HUES6 (cell line): ENCODE results near the gene NHERF1.

Experiments
- H3K27ac ChIP-seq: 2 replicates; pipeline ENCODE4 v1.7.0; 2013; ENCODE audit warnings: low read depth, mild to moderate bottlenecking, low read length, inconsistent platforms
- H3K27me3 ChIP-seq: 2 replicates; pipeline ENCODE4 v1.6.1; 2013; ENCODE audit warnings: low read length; ENCODE audit not compliant: control insufficient read depth, insufficient read depth
- H3K36me3 ChIP-seq: 2 replicates; pipeline ENCODE4 v1.6.1; 2013; ENCODE audit warnings: low read length; ENCODE audit not compliant: control insufficient read depth, insufficient read depth
- H3K4me1 ChIP-seq: 2 replicates; pipeline ENCODE4 v1.6.1; 2013; ENCODE audit warnings: low read length; ENCODE audit not compliant: control insufficient read depth, insufficient read depth
- H3K4me3 ChIP-seq: 2 replicates; pipeline ENCODE4 v1.5.1; 2013; ENCODE audit warnings: low read depth, low read length
- H3K9ac ChIP-seq: one replicate; pipeline ENCODE4 v1.6.1; 2013; ENCODE audit warnings: mild to moderate bottlenecking, low read length
- H3K9me3 ChIP-seq: 2 replicates; pipeline ENCODE4 v1.6.1; 2013; ENCODE audit warnings: low read depth, low read length; ENCODE audit not compliant: control insufficient read depth, insufficient read depth

The NHERF1 gene

DNA sequence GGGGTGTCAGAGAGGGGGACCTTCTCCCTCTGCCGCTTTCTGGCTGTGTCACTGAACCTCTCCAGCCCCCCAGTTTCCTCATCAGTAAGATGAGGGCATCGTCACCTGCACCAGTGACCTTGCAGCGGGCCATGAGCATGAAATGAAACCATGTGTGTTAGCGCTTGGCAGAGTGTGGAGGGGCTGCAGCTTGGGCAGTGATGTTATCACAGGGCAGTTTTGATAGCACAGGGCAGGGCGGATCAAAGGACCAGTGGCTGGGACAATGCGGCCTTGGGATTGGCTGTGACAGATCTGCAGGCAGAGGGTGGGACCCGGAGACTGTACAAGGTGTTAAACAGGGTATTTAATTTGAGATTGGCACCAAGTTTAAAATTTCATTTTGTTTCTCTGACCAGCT, 66.6 kb downstream of the NHERF1 start:
- H3K9me3 ChIP-seq: no peaks in the 10 kb centered on the region
- peaks cover 7% of the 10 kb centered on the region; the same call in 1 of the 2 replicates for H3K4me1 ChIP-seq
- H3K9ac ChIP-seq: no peak overlapping the region
- peaks cover 9% of the 10 kb centered on the region for H3K36me3 ChIP-seq
- H3K4me3 ChIP-seq: no peak overlapping the region
- H3K27me3 ChIP-seq: no peaks in the 10 kb centered on the region
- no peak overlapping the region for H3K27ac ChIP-seq

GRCh38 chr17:74815550-74816370, 67.3 kb downstream of the NHERF1 start:
- Histone ChIP-seq H3K4me3 (no peak overlapping the region), H3K4me1 (peaks cover 7% of the 10 kb centered on the region; the same call in 1 of the 2 replicates), H3K9me3 (no peaks in the 10 kb centered on the region), H3K27ac (no peak overlapping the region), H3K27me3 (no peaks in the 10 kb centered on the region), H3K9ac (no peak overlapping the region), H3K36me3 (peaks cover 14% of the 10 kb centered on the region)

DNA sequence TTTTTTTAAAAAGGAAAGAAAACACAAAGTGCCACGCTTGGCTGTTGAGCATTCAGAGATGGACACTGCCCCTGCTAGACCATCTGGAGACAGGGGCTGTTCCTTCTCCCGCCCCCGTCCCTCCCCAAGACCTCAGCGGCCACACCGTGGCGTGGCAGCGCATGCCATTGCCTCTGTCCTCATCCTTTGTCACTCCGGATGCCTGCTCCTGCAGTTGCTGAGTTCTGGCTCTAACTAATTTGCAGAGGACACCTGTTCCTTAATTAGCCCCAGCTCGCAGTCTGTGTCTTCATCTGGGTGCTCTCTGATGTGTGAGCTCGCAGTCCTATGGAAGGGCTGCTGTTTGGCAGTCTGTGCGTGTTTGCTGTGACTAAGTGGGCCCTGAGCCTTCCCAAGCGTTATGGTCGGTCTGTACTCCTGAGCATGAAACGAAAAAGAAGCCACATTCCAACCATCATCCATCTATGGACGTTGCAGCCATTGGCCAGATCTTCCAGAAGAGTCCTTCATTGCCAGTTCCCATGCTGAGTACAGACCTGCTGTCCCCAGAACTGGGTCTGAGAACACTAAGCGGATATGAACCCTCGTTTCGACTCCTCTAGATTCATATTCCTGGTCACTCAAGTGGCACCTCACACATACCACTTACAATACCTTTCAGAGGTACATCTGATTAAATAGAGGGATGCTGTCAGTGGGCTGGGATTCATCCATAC, 68.6 kb downstream of the NHERF1 start:
- H3K4me1 ChIP-seq: peaks cover 5% of the 10 kb centered on the region; the same call in 1 of the 2 replicates

DNA sequence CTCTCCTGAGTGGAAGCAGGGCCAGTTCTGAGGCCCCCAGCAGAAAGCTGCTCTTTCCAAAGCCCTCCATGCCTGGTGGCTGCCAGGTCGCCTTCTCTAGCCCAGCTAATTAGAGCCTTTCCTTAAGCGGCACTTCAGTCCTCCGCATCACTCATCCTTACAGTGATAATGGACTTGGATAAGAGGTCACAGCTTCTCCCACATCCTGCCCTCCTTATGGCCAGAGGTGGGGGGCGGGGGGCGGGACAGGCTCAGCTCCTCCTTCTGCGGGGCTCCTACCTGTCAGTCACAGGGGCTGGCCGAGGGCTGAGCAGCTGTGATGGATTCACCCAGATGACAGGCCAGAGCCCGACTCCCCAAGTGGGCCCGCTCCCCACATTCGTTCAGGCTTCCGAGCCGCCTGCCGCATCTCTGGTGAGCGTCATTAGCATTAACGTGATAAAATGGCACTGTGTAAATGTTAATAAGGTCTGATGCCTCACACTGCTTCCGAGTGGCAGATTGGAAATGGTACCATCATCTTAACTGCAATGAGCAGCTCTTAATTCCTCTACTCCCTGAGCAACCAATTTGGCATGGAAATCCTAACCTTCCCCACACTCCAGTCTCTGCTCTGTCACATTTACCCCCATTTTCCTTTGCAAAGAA, 70.0 kb downstream of the NHERF1 start:
- no peak overlapping the region for H3K9ac ChIP-seq
- no peak overlapping the region for H3K4me3 ChIP-seq
- H3K9me3 ChIP-seq: no peaks in the 10 kb centered on the region
- H3K36me3 ChIP-seq: peaks cover 18% of the 10 kb centered on the region
- H3K27me3 ChIP-seq: no peaks in the 10 kb centered on the region
- H3K4me1 ChIP-seq: 0 out of 2 replicates have a peak, but pooled peaks cover 3% of the 10 kb centered on the region
- no peak overlapping the region for H3K27ac ChIP-seq

More for the DNA sequence above, 68.6 kb downstream of the NHERF1 start:
- Histone ChIP-seq H3K27ac (no peak overlapping the region), H3K9me3 (no peaks in the 10 kb centered on the region), H3K9ac (no peak overlapping the region), H3K4me3 (no peak overlapping the region), H3K36me3 (peaks cover 18% of the 10 kb centered on the region), H3K27me3 (no peaks in the 10 kb centered on the region)
